PC-3 (cell line): ENCODE data around the gene IQSEC1. TPM values are rescaled to one million over a fixed set of nuclear protein-coding genes. Genes with fewer than 3 reads are reported as not detected.

Experiments used
- ATAC-seq: fragments of 200-7000 bp; cut with Tn5 transposase; 2 replicates; pipeline ENCODE4 v1.9.1; 2020; ENCODE audit warnings: mild to moderate bottlenecking, moderate library complexity
- BruUV-seq: library from RNA; stranded (reverse); fragments of 400-500 nt; replicated peaks from 2 replicates; lab custom pipeline; 2021; lab: Mats Ljungman, UMichigan
- CTCF ChIA-PET: fragments of 300-600 bp; sonication (Branson Sonifier 250); formaldehyde crosslinking; loops from one replicate; lab custom pipeline; 2022; ENCODE audit warnings: antibody characterized with exemption; lab: Charles Lee
- POLR2A ChIA-PET: fragments of 300-600 bp; sonication (Branson Sonifier 250); formaldehyde crosslinking; loops from one replicate; lab custom pipeline; 2022; ENCODE audit warnings: antibody characterized with exemption; ENCODE audit not compliant: unreplicated experiment; lab: Charles Lee
- DNase-seq: peaks from one replicate; pipeline ENCODE4 v3.0.0-alpha.2; 2015
- H2AFZ ChIP-seq: fragments of 300-600 bp; sonication (generic); 2 replicates; pipeline ENCODE4 v1.6.0; 2016; ENCODE audit warnings: antibody characterized with exemption, low read length
- H3F3A ChIP-seq: fragments of 300-600 bp; sonication (generic); one replicate; pipeline ENCODE4 v1.6.0; 2017; ENCODE audit warnings: antibody characterized with exemption, low read length, control low read depth, mild to moderate bottlenecking; ENCODE audit not compliant: unreplicated experiment
- H3K27ac ChIP-seq: fragments of 300-600 bp; sonication (generic); 2 replicates; pipeline ENCODE4 v1.5.1; 2016; ENCODE audit warnings: mild to moderate bottlenecking, low read length
- H3K27me3 ChIP-seq: fragments of 300-600 bp; sonication (generic); 2 replicates; pipeline ENCODE4 v1.6.1; 2016; ENCODE audit warnings: low read length, mixed read lengths
- H3K36me3 ChIP-seq: fragments of 300-600 bp; sonication (generic); 2 replicates; pipeline ENCODE4 v1.6.1; 2016; ENCODE audit warnings: low read depth, mixed run types, low read length, mixed read lengths
- H3K4me1 ChIP-seq: fragments of 300-600 bp; sonication (generic); 2 replicates; pipeline ENCODE4 v1.5.1; 2016; ENCODE audit warnings: low read length; ENCODE audit not compliant: insufficient read depth
- H3K4me2 ChIP-seq: fragments of 300-600 bp; sonication (generic); 2 replicates; pipeline ENCODE4 v1.6.0; 2016; ENCODE audit warnings: low read length
- H3K4me3 ChIP-seq: fragments of 300-600 bp; sonication (generic); 2 replicates; pipeline ENCODE4 v1.5.1; 2016; ENCODE audit warnings: mild to moderate bottlenecking, low read length, mixed read lengths
- H3K79me2 ChIP-seq: fragments of 300-600 bp; sonication (generic); 2 replicates; pipeline ENCODE4 v1.6.1; 2017; ENCODE audit warnings: low read length, mixed read lengths
- H3K9ac ChIP-seq: fragments of 300-600 bp; sonication (generic); 2 replicates; pipeline ENCODE4 v1.6.0; 2016; ENCODE audit warnings: mild to moderate bottlenecking, low read length
- H3K9me2 ChIP-seq: fragments of 300-600 bp; sonication (generic); replicated peaks from 2 replicates; pipeline ENCODE4 v1.6.1; 2016; ENCODE audit warnings: mixed run types, low read length, mixed read lengths
- H3K9me3 ChIP-seq: fragments of 300-600 bp; sonication (generic); 2 replicates; pipeline ENCODE4 v1.6.1; 2016; ENCODE audit warnings: low read length, mixed read lengths
- H4K20me1 ChIP-seq: fragments of 300-600 bp; sonication (generic); 2 replicates; pipeline ENCODE4 v1.6.1; 2016; ENCODE audit warnings: low read length, mixed read lengths
- EZH2 ChIP-seq: fragments of 300-600 bp; sonication (generic); IDR thresholded peaks from one replicate; pipeline ENCODE4 v1.6.1; 2017; ENCODE audit warnings: antibody characterized with exemption, mild to moderate bottlenecking, low read length; ENCODE audit not compliant: unreplicated experiment
- EZH2phosphoT487 ChIP-seq: fragments of 300-600 bp; sonication (generic); IDR thresholded peaks from 2 replicates; pipeline ENCODE4 v1.6.1; 2018; ENCODE audit warnings: mild to moderate bottlenecking, antibody characterized with exemption, low read length, borderline replicate concordance
- intact Hi-C: fragments of 100-400 bp; cut with micrococcal nuclease; formaldehyde crosslinking; loops from 2 replicates; pipeline ENCODE4 v1.9.0; 2023
- total RNA-seq: library from RNA; depleted of rRNA; stranded (reverse); fragments of >200 nt; gene quantifications from 2 replicates; pipeline ENCODE4 v1.2.3, GENCODE V29; 2014
- TF ChIP-seq, protein P1 (sequence below): fragments of 300-600 bp; sonication (generic); conservative IDR thresholded peaks from 2 replicates; pipeline ENCODE4 v1.5.1; 2017; ENCODE audit warnings: antibody characterized with exemption, low read depth, mild to moderate bottlenecking, low read length

IQSEC1 gene
- total RNA-seq, 1 experiment from 2014 or later, result 37.9 TPM

DNA sequence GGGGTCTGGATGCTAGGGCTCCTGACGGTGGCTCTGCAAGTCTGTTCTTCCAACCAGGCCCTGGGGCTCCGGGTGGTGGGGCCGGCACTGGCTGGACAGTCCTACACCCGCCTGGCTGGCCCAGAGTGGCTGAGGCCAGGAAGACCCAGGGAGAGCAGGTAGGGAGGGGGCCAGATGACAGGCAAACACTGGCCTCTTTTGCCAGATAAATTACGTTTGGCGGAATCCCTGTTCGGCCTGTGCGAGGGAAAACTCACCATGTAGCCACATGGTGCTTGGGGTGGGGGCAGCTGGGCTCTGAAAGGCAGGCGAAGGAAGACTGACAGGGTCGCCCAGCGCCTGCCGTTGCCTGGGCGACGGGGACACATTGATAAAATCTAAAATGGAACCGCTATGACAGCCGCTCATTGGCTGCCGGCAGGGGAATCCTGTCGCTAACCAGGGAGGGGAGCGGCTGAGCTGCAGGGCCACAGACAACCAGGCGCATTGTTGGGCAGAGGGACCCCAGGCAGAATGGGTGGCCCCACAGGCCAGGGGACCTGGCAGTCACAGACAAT is 30.4 kb downstream of the IQSEC1 start:
- no peak for DNase-seq
- no peak overlapping the region for H3K27ac ChIP-seq
- no peaks in the 10 kb centered on the region for H3K36me3 ChIP-seq
- intact Hi-C loops, result no loop called here
- no peak overlapping the region for H3K4me3 ChIP-seq
- H3F3A ChIP-seq, result no peaks in the 10 kb centered on the region
- TF ChIP-seq, protein P1, sequence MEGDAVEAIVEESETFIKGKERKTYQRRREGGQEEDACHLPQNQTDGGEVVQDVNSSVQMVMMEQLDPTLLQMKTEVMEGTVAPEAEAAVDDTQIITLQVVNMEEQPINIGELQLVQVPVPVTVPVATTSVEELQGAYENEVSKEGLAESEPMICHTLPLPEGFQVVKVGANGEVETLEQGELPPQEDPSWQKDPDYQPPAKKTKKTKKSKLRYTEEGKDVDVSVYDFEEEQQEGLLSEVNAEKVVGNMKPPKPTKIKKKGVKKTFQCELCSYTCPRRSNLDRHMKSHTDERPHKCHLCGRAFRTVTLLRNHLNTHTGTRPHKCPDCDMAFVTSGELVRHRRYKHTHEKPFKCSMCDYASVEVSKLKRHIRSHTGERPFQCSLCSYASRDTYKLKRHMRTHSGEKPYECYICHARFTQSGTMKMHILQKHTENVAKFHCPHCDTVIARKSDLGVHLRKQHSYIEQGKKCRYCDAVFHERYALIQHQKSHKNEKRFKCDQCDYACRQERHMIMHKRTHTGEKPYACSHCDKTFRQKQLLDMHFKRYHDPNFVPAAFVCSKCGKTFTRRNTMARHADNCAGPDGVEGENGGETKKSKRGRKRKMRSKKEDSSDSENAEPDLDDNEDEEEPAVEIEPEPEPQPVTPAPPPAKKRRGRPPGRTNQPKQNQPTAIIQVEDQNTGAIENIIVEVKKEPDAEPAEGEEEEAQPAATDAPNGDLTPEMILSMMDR, result no peak
- no peak for TF ChIP-seq EZH2phosphoT487
- TF ChIP-seq EZH2, result no peak
- no peaks in the 10 kb centered on the region for H3K9me3 ChIP-seq
- no peak overlapping the region for H3K4me2 ChIP-seq
- H3K9ac ChIP-seq, result no peak overlapping the region
- no peak overlapping the region for H2AFZ ChIP-seq
- no peaks in the 10 kb centered on the region for H3K9me2 ChIP-seq
- CTCF ChIA-PET, result no interaction called here
- no peaks in the 10 kb centered on the region for H3K27me3 ChIP-seq
- H3K4me1 ChIP-seq, result 0 out of 2 replicates have a peak, but pooled peaks cover under 1% of the 10 kb centered on the region
- BruUV-seq, result no TSS peak
- POLR2A ChIA-PET, result no interaction called here
- H3K79me2 ChIP-seq, result no peaks in the 10 kb centered on the region
- H4K20me1 ChIP-seq, result no peaks in the 10 kb centered on the region
- no peak for ATAC-seq

DNA sequence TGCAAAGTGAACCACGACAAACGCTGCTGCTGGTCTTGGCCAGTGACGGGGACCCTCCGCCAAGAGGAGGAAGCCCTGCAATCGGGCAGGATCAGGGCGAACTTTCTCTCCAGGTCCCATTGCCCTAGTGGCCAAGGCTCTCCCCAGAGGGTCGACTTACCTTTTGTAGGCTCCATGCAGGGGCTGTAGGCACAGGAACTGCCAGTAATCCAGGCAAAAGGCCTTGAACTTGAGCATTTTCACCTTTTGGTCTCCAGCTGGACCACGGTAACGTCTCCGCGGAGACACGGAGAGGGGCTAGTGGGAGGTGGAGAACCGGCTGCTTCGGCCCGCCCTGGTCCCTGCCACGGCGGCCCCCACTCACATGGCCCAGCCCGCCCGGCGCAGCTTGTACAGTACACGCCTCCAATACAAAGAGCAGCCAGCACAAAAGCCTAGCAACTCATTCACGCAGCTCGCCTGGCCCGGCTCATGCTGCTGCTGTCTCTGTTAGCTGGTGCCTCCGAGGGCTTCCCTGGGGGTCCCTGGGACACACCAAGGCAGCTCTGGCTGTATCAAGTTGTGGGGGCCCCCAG is 31.0 kb downstream of the IQSEC1 start:
- Histone ChIP-seq H4K20me1 (no peaks in the 10 kb centered on the region), H3F3A (no peaks in the 10 kb centered on the region), H3K4me3 (no peak overlapping the region), H3K27ac (no peak overlapping the region), H3K4me1 (0 out of 2 replicates have a peak, but pooled peaks cover 3% of the 10 kb centered on the region), H3K9me3 (no peaks in the 10 kb centered on the region), H3K9me2 (no peaks in the 10 kb centered on the region), H3K4me2 (no peak overlapping the region), H3K9ac (no peak overlapping the region), H3K79me2 (no peaks in the 10 kb centered on the region), H3K27me3 (no peaks in the 10 kb centered on the region), H2AFZ (no peak overlapping the region), H3K36me3 (no peaks in the 10 kb centered on the region)
- POLR2A ChIA-PET, result no interaction called here
- no TSS peak for BruUV-seq
- ATAC-seq (no peak), DNase-seq (no peak)
- CTCF ChIA-PET, result no interaction called here
- intact Hi-C loops, result no loop called here
- no peak for TF ChIP-seq EZH2
- no peak for TF ChIP-seq EZH2phosphoT487
- TF ChIP-seq, protein P1, result no peak

DNA sequence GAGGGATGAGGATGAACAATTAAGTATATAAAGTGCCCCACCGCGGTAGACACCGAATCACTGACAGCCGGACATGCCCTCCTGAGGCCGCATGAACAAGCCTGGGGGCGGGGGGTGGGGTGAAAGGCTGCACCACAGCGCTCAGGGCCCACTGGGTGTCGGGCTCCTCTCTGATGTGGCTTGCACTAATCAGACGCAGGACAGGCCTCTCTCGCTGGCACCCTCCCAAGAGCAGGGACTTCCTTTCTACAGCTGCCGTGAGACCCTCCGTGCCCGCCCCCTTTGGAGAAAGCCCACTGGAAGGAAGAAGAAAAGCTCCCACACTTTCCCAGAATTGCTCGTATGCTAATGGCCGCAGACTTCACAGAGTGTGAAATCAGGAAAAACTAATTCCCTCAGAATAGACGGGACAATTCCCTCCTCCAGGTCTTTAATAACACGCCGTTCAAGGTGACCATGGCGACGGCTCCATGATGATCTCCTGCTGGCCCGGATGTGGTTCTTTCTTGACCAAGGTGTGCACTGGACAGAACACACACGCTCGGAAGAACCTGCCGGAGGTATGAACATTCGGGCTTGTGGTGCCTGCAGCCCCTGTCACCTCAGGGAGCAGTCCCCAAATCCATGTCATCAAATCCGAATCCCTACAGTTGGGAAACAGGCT is 32.0 kb downstream of the IQSEC1 start:
- Histone ChIP-seq H3K4me3 (no peak overlapping the region), H3K9me2 (no peaks in the 10 kb centered on the region), H3F3A (no peaks in the 10 kb centered on the region), H3K4me1 (0 out of 2 replicates have a peak, but pooled peaks cover 3% of the 10 kb centered on the region), H3K27me3 (no peaks in the 10 kb centered on the region), H3K9me3 (no peaks in the 10 kb centered on the region), H3K4me2 (no peak overlapping the region), H4K20me1 (no peaks in the 10 kb centered on the region), H2AFZ (no peak overlapping the region), H3K36me3 (no peaks in the 10 kb centered on the region), H3K9ac (no peak overlapping the region), H3K27ac (no peak overlapping the region), H3K79me2 (no peaks in the 10 kb centered on the region)
- no TSS peak for BruUV-seq
- ATAC-seq (no peak), DNase-seq (no peak)
- ChIA-PET CTCF (no interaction called here), POLR2A (no interaction called here)
- TF ChIP-seq EZH2, result no peak
- TF ChIP-seq, protein P1, result no peak
- TF ChIP-seq EZH2phosphoT487, result no peak
- intact Hi-C loops, result no loop called here
